ENCODE measurements around the gene BRAT1.

BRAT1 gene

DNA sequence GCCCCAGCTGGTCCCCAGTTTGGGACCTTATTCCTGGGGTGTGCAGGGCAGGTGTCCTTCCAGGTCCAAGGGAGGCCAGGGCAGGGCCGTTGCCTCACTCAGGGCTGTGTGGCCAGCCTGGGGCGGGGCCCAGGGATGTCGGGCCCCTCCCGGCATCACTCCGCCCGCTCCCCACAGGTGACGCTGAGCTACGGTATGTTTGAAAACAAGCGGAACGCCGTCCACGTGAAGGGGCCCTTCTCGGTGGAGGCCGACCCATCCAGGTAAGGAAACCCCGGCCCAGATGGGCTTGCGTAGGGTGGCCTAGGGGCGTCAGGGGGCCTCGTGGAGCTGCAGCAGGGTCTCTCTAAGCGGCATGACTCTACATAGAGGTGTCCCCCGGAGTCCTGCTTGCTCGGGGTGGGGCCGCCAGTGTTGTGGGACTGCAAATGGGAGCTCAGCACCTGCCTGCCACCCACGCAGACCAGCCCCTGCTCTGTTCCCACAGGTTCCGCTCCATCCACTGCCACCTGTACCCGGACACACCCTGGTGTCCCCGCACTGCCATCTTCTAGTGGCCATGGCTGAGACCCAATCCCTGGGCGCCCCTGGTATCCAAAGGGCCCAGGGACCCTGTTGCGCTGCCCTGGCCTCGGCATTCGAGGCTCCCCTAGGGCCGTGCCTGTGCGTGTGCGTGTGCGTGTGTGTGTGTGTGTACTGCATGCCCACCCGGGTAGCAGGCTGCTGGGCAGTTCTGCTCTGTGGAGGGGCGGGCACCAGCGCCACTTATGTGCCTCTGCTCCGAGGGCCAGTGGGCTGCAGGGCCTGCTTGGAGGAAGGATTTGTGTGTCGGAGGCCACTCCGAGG is 28.4 kb downstream of the BRAT1 start:
- Histone ChIP-seq H3F3A (ENCODE audit: low read depth) (peaks cover 3% of the 10 kb centered on the region; the same call in 1 of the 2 replicates), H2AFZ (ENCODE audit: low read length) (no peak overlapping the region), H3K36me3 (ENCODE audit: insufficient read depth, low read length) (no peaks in the 10 kb centered on the region), H3K9ac (ENCODE audit: low read depth, low read length, poor library complexity, severe bottlenecking) (no peak overlapping the region), H3K9me2 (replicated peaks; ENCODE audit: low read depth, low read length) (no peaks in the 10 kb centered on the region), H3K9me3 (ENCODE audit: insufficient read depth, low read depth, low read length) (no peaks in the 10 kb centered on the region), H3K4me2 (ENCODE audit: low read depth, low read length, poor library complexity, severe bottlenecking) (no peak overlapping the region), H3K79me2 (ENCODE audit: insufficient read depth, low read length) (no peaks in the 10 kb centered on the region), H3K27me3 (ENCODE audit: insufficient read depth, low read length, poor library complexity, severe bottlenecking) (no peaks in the 10 kb centered on the region), H3K4me3 (ENCODE audit: low read length, poor library complexity, severe bottlenecking) (no peak overlapping the region), H3K4me1 (ENCODE audit: insufficient read depth, low read length, poor library complexity, severe bottlenecking) (peaks cover 49% of the 10 kb centered on the region), H4K20me1 (ENCODE audit: insufficient read depth, low read length, poor library complexity, severe bottlenecking) (no peaks in the 10 kb centered on the region)
- TF ChIP-seq, protein P1, sequence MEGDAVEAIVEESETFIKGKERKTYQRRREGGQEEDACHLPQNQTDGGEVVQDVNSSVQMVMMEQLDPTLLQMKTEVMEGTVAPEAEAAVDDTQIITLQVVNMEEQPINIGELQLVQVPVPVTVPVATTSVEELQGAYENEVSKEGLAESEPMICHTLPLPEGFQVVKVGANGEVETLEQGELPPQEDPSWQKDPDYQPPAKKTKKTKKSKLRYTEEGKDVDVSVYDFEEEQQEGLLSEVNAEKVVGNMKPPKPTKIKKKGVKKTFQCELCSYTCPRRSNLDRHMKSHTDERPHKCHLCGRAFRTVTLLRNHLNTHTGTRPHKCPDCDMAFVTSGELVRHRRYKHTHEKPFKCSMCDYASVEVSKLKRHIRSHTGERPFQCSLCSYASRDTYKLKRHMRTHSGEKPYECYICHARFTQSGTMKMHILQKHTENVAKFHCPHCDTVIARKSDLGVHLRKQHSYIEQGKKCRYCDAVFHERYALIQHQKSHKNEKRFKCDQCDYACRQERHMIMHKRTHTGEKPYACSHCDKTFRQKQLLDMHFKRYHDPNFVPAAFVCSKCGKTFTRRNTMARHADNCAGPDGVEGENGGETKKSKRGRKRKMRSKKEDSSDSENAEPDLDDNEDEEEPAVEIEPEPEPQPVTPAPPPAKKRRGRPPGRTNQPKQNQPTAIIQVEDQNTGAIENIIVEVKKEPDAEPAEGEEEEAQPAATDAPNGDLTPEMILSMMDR (conservative IDR thresholded peaks at IDR 0.05; ENCODE audit: low read length) = no peak
- no peak for TF ChIP-seq EZH2phosphoT487 (IDR thresholded peaks at IDR 0.05; ENCODE audit: borderline replicate concordance)

DNA sequence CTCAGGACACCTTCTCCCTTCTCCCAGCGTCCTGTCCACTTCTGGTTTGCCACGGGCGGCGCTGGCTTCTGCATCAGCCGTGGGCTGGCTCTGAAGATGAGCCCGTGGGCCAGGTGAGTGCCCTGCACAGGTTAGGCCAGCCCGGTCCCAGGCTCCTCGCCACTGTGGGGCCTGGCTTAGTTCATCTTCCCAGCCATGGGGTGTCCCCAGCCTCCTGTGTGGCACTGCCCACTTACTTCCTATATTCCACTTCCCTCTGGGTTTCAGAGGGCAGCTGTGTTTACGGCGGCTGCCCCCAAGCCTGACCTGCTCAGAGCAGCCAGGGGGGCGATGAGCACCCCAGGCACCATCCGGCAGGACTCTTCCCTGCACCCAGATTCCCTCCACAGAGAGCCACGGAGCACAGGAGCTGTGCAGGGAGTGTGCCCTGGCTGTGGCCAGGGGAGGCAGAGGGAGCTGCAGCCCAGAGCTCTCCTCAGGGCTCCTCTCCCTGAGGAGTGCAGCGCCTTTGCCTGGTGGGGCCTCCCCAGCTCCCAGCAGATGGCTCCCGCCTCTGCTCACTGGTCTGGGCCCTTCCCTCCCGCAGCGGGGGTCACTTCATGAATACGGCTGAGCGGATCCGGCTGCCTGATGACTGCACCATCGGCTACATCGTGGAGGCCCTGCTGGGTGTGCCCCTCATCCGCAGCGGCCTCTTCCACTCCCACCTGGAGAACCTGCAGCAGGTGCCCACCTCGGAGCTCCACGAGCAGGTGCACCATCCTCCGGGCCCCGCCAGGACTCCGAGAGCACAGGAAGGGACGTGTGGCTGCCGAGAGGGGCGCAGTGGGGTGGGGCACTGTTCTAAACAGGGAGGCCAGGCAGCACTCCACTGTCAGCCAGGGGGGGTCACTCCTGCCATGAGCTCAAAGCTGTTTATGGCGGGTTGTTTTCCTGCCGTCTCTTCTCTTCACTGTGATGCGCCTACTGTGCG is 29.4 kb downstream of the BRAT1 start:
- peaks cover 54% of the 10 kb centered on the region for H3K4me1 ChIP-seq (ENCODE audit: insufficient read depth, low read length, poor library complexity, severe bottlenecking)
- H3K4me3 ChIP-seq (ENCODE audit: low read length, poor library complexity, severe bottlenecking) = no peak overlapping the region
- no peak overlapping the region for H3K9ac ChIP-seq (ENCODE audit: low read depth, low read length, poor library complexity, severe bottlenecking)
- no peak overlapping the region for H3K4me2 ChIP-seq (ENCODE audit: low read depth, low read length, poor library complexity, severe bottlenecking)
- H3F3A ChIP-seq (ENCODE audit: low read depth) = peaks cover 3% of the 10 kb centered on the region; the same call in 1 of the 2 replicates
- no peaks in the 10 kb centered on the region for H3K9me3 ChIP-seq (ENCODE audit: insufficient read depth, low read depth, low read length)
- no peaks in the 10 kb centered on the region for H3K79me2 ChIP-seq (ENCODE audit: insufficient read depth, low read length)
- H3K36me3 ChIP-seq (ENCODE audit: insufficient read depth, low read length) = no peaks in the 10 kb centered on the region
- H3K27me3 ChIP-seq (ENCODE audit: insufficient read depth, low read length, poor library complexity, severe bottlenecking) = no peaks in the 10 kb centered on the region
- no peaks in the 10 kb centered on the region for H3K9me2 ChIP-seq (replicated peaks; ENCODE audit: low read depth, low read length)
- no peaks in the 10 kb centered on the region for H4K20me1 ChIP-seq (ENCODE audit: insufficient read depth, low read length, poor library complexity, severe bottlenecking)
- TF ChIP-seq, protein P1 (conservative IDR thresholded peaks at IDR 0.05; ENCODE audit: low read length) = no peak
- TF ChIP-seq EZH2phosphoT487 (IDR thresholded peaks at IDR 0.05; ENCODE audit: borderline replicate concordance) = no peak
- H2AFZ ChIP-seq (ENCODE audit: low read length) = no peak overlapping the region

DNA sequence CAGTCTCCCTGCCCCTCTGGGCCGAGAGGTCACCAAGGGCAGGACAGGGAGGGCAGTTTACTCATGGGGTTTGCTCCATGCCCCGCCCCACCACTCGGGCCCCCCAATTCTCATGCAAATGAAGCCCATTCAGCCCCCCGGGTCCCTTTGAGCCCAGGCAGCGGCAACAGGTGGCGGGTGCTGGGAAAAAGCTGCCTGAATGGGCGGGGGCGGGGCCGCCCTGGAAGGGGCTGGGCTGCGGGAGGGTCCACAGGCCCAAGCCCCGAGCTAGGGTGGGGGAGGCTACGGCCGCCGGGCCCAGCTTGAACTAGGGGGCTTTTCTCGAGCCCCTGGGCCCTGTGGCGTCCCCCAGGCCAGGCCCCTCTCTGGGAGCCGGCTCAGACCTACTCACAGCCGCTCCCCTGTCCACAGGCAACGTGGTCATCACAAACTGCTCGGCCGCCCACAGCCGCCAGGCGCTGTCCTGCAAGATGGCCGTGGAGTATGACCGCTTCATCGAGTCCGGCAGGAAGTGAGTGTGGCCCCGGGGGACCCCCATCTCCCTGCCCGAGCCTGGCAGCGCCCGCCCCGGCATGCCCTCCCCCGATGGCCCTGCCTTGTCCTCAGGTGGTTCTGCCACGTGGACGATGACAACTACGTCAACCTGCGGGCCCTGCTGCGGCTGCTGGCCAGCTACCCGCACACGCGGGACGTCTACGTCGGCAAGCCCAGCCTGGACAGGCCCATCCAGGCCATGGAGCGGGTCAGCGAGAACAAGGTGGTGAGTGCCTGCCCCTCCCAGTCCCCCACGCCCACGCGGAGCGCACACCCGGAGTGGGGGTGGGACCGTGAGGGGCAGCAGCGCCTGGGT is 30.3 kb downstream of the BRAT1 start:
- Histone ChIP-seq H3K4me1 (ENCODE audit: insufficient read depth, low read length, poor library complexity, severe bottlenecking) (peaks cover 54% of the 10 kb centered on the region), H3K9me3 (ENCODE audit: insufficient read depth, low read depth, low read length) (no peaks in the 10 kb centered on the region), H3K36me3 (ENCODE audit: insufficient read depth, low read length) (no peaks in the 10 kb centered on the region), H3K9me2 (replicated peaks; ENCODE audit: low read depth, low read length) (no peaks in the 10 kb centered on the region), H3K9ac (ENCODE audit: low read depth, low read length, poor library complexity, severe bottlenecking) (no peak overlapping the region), H4K20me1 (ENCODE audit: insufficient read depth, low read length, poor library complexity, severe bottlenecking) (no peaks in the 10 kb centered on the region), H3K4me3 (ENCODE audit: low read length, poor library complexity, severe bottlenecking) (no peak overlapping the region), H3K27me3 (ENCODE audit: insufficient read depth, low read length, poor library complexity, severe bottlenecking) (no peaks in the 10 kb centered on the region), H3K79me2 (ENCODE audit: insufficient read depth, low read length) (no peaks in the 10 kb centered on the region), H3K4me2 (ENCODE audit: low read depth, low read length, poor library complexity, severe bottlenecking) (no peak overlapping the region), H2AFZ (ENCODE audit: low read length) (no peak overlapping the region), H3F3A (ENCODE audit: low read depth) (peaks cover 3% of the 10 kb centered on the region; the same call in 1 of the 2 replicates)
- TF ChIP-seq EZH2phosphoT487 (IDR thresholded peaks at IDR 0.05; ENCODE audit: borderline replicate concordance) = no peak
- TF ChIP-seq, protein P1 (conservative IDR thresholded peaks at IDR 0.05; ENCODE audit: low read length) = no peak

Measured in Loucy (cell line).